Omental fat pad (tissue), 4 donors: Measurements from ENCODE around the gene MRPL55. TPM values are rescaled to one million over a fixed set of nuclear protein-coding genes. Genes with fewer than 3 reads are reported as not detected.

ENCODE experiments used
- ATAC-seq: fragments of 150-250 bp; one replicate; pipeline ENCODE4 v1.9.1; 2016; ENCODE audit warnings: mild to moderate bottlenecking, moderate library complexity; ENCODE audit not compliant: low FRiP score
- DNase-seq: peaks from one replicate; pipeline ENCODE4 v3.0.0-alpha.2; 2019; ENCODE audit warnings: low spot score
- CTCF ChIP-seq, 3 donors: fragments of 450-650 bp; IDR thresholded peaks; one replicate each; pipeline ENCODE4 v1.5.1; 2016 to 2017; ENCODE audit warnings: antibody characterized with exemption in 3 of 3, mild to moderate bottlenecking in 3 of 3, moderate library complexity in 2 of 3
- total RNA-seq, 4 donors: library from RNA; depleted of rRNA; stranded (reverse); fragments of >200 nt; gene quantifications; one replicate each; pipeline ENCODE4 v1.1.0, GENCODE V29; 2016

The MRPL55 gene
- total RNA-seq, 4 donors from 2014 or later: 47.1 to 95.5 (median 71.7) TPM

- ATAC-seq (no peak), DNase-seq (no peak)
- TF ChIP-seq CTCF (IDR thresholded peaks at IDR 0.05): no peak
Measured at GRCh38 chr1:228142155-228142691, 33.1 kb upstream of the MRPL55 start.

- no peak for ATAC-seq
Measured at GRCh38 chr1:228141226-228142044, 32.3 kb upstream of the MRPL55 start.

GRCh38 chr1:228140724-228141225, 31.7 kb upstream of the MRPL55 start:
- no peak for ATAC-seq
- TF ChIP-seq CTCF (IDR thresholded peaks at IDR 0.05): no peak
- DNase-seq: no peak

More at GRCh38 chr1:228141226-228142044, 32.3 kb upstream of the MRPL55 start:
- DNase-seq: no peak
- TF ChIP-seq CTCF (IDR thresholded peaks at IDR 0.05): no peak

- ATAC-seq: peak; percentile 95
- no peak for TF ChIP-seq CTCF (IDR thresholded peaks at IDR 0.05)
- peak; percentile 98 for DNase-seq
Measured at GRCh38 chr1:228139931-228140723, 31.0 kb upstream of the MRPL55 start, which contains the start of gene GUK1. Gene GUK1, plus strand, starts transcription at chr1:228140279. Its CDS starts 24 bp downstream, at chr1:228140303.

- TF ChIP-seq CTCF (IDR thresholded peaks at IDR 0.05): no peak
- DNase-seq: no peak
- ATAC-seq: no peak
Measured at GRCh38 chr1:228139406-228139930, 30.4 kb upstream of the MRPL55 start.

GRCh38 chr1:228136901-228137300, 27.8 kb upstream of the MRPL55 start:
- ATAC-seq: no peak
- DNase-seq: no peak
- TF ChIP-seq CTCF (IDR thresholded peaks at IDR 0.05): no peak
